Mesendoderm (in vitro differentiated cells): Measurements from ENCODE around the gene WDR59.

Experiments used
- DNase-seq: peaks from one replicate; pipeline ENCODE4 v3.0.0; 2013
- H2AK5ac ChIP-seq: 2 replicates; pipeline ENCODE4 v1.6.1; 2013; ENCODE audit warnings: low read length, inconsistent platforms
- H2BK120ac ChIP-seq: 2 replicates; pipeline ENCODE4 v1.6.1; 2013; ENCODE audit warnings: low read depth, mild to moderate bottlenecking, low read length, moderate library complexity, mixed read lengths
- H2BK15ac ChIP-seq: replicated peaks from 2 replicates; pipeline ENCODE4 v1.6.1; 2013; ENCODE audit warnings: low read depth, mild to moderate bottlenecking, moderate library complexity
- H2BK5ac ChIP-seq: 2 replicates; pipeline ENCODE4 v1.6.1; 2013; ENCODE audit warnings: low read length, inconsistent platforms
- H3K18ac ChIP-seq: 2 replicates; pipeline ENCODE4 v1.6.1; 2013; ENCODE audit warnings: mild to moderate bottlenecking, low read length, mixed read lengths
- H3K23ac ChIP-seq: one replicate; pipeline ENCODE4 v1.6.1; 2013; ENCODE audit warnings: low read length
- H3K27ac ChIP-seq: 2 replicates; pipeline ENCODE4 v1.5.1; 2013; ENCODE audit warnings: low read depth, mild to moderate bottlenecking, inconsistent platforms, low read length, moderate library complexity
- H3K27me3 ChIP-seq: 2 replicates; pipeline ENCODE4 v1.6.1; 2013; ENCODE audit warnings: low read length, control low read depth, mild to moderate bottlenecking, inconsistent platforms; ENCODE audit not compliant: insufficient read depth, poor library complexity
- H3K36me3 ChIP-seq: 2 replicates; pipeline ENCODE4 v1.6.1; 2013; ENCODE audit warnings: low read length, inconsistent platforms; ENCODE audit not compliant: control insufficient read depth, insufficient read depth
- H3K4ac ChIP-seq: one replicate; pipeline ENCODE4 v1.6.1; 2013; ENCODE audit warnings: low read depth, mild to moderate bottlenecking, low read length, moderate library complexity
- H3K4me1 ChIP-seq: 2 replicates; pipeline ENCODE4 v1.6.1; 2013; ENCODE audit warnings: low read depth, low read length, inconsistent platforms; ENCODE audit not compliant: control insufficient read depth
- H3K4me2 ChIP-seq: 2 replicates; pipeline ENCODE4 v1.6.1; 2013; ENCODE audit warnings: low read length
- H3K4me3 ChIP-seq: 2 replicates; pipeline ENCODE4 v1.5.1; 2013; ENCODE audit warnings: mild to moderate bottlenecking, low read length
- H3K56ac ChIP-seq: one replicate; pipeline ENCODE4 v1.6.1; 2013; ENCODE audit warnings: low read length
- H3K79me1 ChIP-seq: 2 replicates; pipeline ENCODE4 v1.6.1; 2013; ENCODE audit warnings: low read length, inconsistent platforms
- H3K79me2 ChIP-seq: 2 replicates; pipeline ENCODE4 v1.6.1; 2013; ENCODE audit warnings: mild to moderate bottlenecking, low read length; ENCODE audit not compliant: control insufficient read depth, insufficient read depth
- H3K9ac ChIP-seq: 2 replicates; pipeline ENCODE4 v1.6.1; 2013; ENCODE audit warnings: low read length, inconsistent platforms
- H4K5ac ChIP-seq: one replicate; pipeline ENCODE4 v1.6.1; 2013; ENCODE audit warnings: low read length
- H4K8ac ChIP-seq: one replicate; pipeline ENCODE4 v1.6.1; 2013; ENCODE audit warnings: low read depth, mild to moderate bottlenecking, control low read depth, low read length, moderate library complexity
- WGBS: extraction: QIAGEN DNeasy Blood & Tissue Kit; methylation state at CpG from one replicate; pipeline ENCODE4 v1.1.7; 2013; ENCODE audit warnings: low lambda C conversion rate, missing lambda C conversion rate; ENCODE audit not compliant: insufficient coverage; ENCODE audit errors: extremely low coverage; 5-methylcytosine and 5-hydroxymethylcytosine counted together

The WDR59 gene

DNA sequence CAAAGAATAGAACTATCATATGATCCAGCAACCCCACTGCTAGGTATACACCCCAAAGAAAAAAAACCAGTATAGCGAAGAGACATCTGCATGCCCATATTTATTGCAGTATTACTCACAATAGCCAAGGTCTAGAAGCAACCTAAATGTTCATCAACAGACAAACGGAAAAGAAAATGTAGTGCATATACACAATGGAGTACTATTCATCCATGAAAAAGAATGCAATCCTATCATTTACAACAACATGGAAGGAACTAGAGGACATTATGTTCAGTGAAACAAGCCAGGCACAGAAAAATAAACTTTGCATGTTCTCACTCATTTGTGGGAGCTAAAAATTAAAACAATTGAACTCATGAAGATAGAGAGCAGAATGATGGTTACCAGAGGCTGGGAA is 55.3 kb downstream of the WDR59 start:
- no peaks in the 10 kb centered on the region for H3K27me3 ChIP-seq
- H3K23ac ChIP-seq, result no peak overlapping the region
- no CpG with 5 or more reads among the region's 2 CpGs for WGBS
- H3K36me3 ChIP-seq, result no peaks in the 10 kb centered on the region
- no peak overlapping the region for H3K9ac ChIP-seq
- no peak overlapping the region for H3K4me2 ChIP-seq
- H4K5ac ChIP-seq, result no peak overlapping the region
- H3K4me3 ChIP-seq, result no peak overlapping the region
- DNase-seq, result no peak
- no peak overlapping the region for H3K56ac ChIP-seq
- no peak overlapping the region for H3K4ac ChIP-seq
- H3K27ac ChIP-seq, result no peak overlapping the region
- H2AK5ac ChIP-seq, result no peak overlapping the region
- H2BK120ac ChIP-seq, result no peak overlapping the region
- no peak overlapping the region for H2BK5ac ChIP-seq
- no peak overlapping the region for H4K8ac ChIP-seq
- H3K4me1 ChIP-seq, result no peaks in the 10 kb centered on the region
- no peaks in the 10 kb centered on the region for H3K79me1 ChIP-seq
- no peak overlapping the region for H2BK15ac ChIP-seq
- H3K79me2 ChIP-seq, result no peaks in the 10 kb centered on the region
- no peak overlapping the region for H3K18ac ChIP-seq

DNA sequence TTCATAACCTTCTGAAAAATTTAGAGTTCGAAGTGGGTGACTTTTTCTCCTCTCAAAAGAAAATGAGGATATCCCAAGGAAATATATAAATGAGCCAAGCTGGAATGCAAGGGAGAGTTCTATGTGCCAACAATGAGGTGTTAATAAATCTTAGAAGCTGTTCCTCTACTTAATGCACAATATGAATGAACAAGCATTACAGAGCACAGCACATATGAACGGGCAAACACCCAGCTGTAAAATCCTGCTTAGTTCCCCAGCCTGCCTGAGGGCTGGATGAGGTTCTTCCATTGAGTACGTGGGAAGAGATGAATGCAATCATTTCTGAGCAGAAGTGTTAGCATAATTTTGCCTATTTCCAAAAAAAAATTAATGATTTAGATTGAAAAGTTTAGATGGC is 58.1 kb downstream of the WDR59 start:
- WGBS, result no CpG with 5 or more reads among the region's 3 CpGs
- peaks cover 2% of the 10 kb centered on the region for H3K36me3 ChIP-seq

DNA sequence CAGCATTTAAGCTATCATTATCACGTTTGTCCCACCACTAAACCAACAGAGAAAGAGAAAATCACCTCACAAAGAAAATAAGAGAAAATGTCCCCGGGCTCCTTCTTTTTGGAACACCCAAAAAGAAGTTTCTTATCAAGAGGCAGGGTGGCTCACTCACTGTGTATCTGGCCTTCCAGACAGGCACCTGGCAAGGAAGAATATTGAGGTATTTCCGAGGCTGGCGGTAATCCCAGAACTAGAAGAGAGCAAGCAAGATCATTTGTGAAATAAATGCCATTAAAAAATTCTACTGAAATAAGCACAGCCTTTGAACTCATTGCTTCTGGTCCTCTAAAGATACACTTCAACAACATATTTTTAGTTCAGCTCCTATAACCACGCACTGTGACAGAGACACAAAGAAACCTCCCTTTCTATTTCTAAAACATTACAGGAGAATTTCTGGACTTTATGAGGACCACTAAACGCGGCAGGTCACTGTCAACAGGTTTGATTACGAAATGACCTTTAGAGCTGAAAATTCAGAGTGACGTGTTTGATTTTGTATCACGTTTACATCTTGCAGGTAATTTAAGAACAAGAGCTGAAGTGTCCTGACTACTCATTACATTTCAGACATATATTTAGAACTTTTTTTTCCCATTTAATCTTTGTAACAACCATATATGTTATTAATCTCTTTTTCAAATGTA is 61.0 kb downstream of the WDR59 start:
- no peak overlapping the region for H2BK5ac ChIP-seq
- no peak overlapping the region for H3K4me3 ChIP-seq
- H3K27ac ChIP-seq, result no peak overlapping the region
- peaks cover 4% of the 10 kb centered on the region for H3K36me3 ChIP-seq
- WGBS, result no CpG with 5 or more reads among the region's 10 CpGs
- no peak overlapping the region for H3K18ac ChIP-seq
- H3K4me2 ChIP-seq, result no peak overlapping the region
- H2AK5ac ChIP-seq, result no peak overlapping the region
- H3K4me1 ChIP-seq, result no peaks in the 10 kb centered on the region
- no peaks in the 10 kb centered on the region for H3K79me1 ChIP-seq
- H4K5ac ChIP-seq, result no peak overlapping the region
- no peak overlapping the region for H3K9ac ChIP-seq
- no peak overlapping the region for H2BK120ac ChIP-seq
- H3K56ac ChIP-seq, result no peak overlapping the region
- no peaks in the 10 kb centered on the region for H3K79me2 ChIP-seq
- H3K27me3 ChIP-seq, result no peaks in the 10 kb centered on the region
- H4K8ac ChIP-seq, result no peak overlapping the region
- no peak overlapping the region for H2BK15ac ChIP-seq
- H3K4ac ChIP-seq, result no peak overlapping the region
- DNase-seq, result no peak
- no peak overlapping the region for H3K23ac ChIP-seq

More for the DNA sequence above, 58.1 kb downstream of the WDR59 start:
- Histone ChIP-seq H2BK5ac (no peak overlapping the region), H2AK5ac (no peak overlapping the region), H3K27me3 (no peaks in the 10 kb centered on the region), H3K79me1 (no peaks in the 10 kb centered on the region), H3K4ac (no peak overlapping the region), H3K9ac (no peak overlapping the region), H3K23ac (no peak overlapping the region), H3K56ac (no peak overlapping the region), H3K18ac (no peak overlapping the region), H4K8ac (no peak overlapping the region), H2BK120ac (no peak overlapping the region), H2BK15ac (no peak overlapping the region), H3K79me2 (no peaks in the 10 kb centered on the region), H3K27ac (no peak overlapping the region), H4K5ac (no peak overlapping the region), H3K4me2 (no peak overlapping the region), H3K4me3 (no peak overlapping the region), H3K4me1 (no peaks in the 10 kb centered on the region)
- no peak for DNase-seq

DNA sequence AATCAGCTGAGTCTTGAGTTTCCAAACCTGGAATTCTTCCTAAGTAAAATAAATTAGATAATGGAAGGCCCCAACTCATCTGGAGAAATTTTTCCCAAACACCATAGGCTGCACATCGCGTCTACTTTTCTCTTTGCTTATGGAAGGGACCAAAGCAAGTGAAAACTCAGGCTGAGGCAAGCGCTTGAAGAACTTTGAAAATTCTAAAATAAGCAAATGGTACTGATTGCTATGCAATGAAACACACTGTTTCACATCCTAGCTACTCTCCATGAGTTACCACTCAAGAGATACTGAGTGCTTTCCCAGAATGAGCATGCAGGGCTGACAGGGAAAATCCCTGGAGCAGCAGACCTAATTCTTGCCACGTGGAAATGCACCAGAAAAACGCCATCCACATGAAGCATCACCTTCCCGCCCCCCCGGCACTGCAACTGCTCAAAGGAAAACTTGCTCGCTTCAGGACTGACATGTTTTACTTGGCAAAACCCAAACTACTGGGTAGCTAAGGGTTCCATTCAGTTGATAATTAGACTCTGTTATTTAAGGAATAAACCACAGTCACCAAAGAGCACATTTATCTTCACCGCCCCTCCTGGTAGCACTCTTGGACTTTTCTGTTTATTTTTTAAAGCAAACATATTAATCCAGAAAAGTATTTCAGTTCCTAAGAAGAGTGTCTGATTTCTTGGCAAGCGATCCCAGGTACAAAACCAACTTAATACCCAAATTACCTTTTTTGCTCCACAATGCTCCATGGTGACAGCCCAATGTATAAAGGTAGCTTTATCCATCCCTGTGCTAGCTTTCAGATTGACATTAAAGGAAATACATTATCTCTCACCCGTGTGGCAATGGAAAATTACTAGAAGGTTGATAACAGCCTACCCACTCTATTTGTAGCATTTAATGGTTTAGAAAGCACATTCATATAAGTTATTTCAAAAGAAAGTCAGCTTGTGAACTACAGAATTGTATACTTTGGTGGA is 62.5 kb downstream of the WDR59 start:
- Histone ChIP-seq H2BK120ac (no peak overlapping the region), H3K79me2 (no peaks in the 10 kb centered on the region), H3K4me3 (no peak overlapping the region), H3K36me3 (peaks cover 4% of the 10 kb centered on the region), H3K79me1 (no peaks in the 10 kb centered on the region), H3K4me2 (no peak overlapping the region), H3K27me3 (no peaks in the 10 kb centered on the region), H3K27ac (no peak overlapping the region), H3K56ac (no peak overlapping the region), H3K23ac (no peak overlapping the region), H4K5ac (no peak overlapping the region), H2AK5ac (no peak overlapping the region), H3K4me1 (no peaks in the 10 kb centered on the region), H3K18ac (no peak overlapping the region), H4K8ac (no peak overlapping the region), H2BK15ac (no peak overlapping the region), H3K4ac (no peak overlapping the region), H2BK5ac (no peak overlapping the region), H3K9ac (no peak overlapping the region)
- WGBS, result no CpG with 5 or more reads among the region's 11 CpGs
- no peak for DNase-seq

DNA sequence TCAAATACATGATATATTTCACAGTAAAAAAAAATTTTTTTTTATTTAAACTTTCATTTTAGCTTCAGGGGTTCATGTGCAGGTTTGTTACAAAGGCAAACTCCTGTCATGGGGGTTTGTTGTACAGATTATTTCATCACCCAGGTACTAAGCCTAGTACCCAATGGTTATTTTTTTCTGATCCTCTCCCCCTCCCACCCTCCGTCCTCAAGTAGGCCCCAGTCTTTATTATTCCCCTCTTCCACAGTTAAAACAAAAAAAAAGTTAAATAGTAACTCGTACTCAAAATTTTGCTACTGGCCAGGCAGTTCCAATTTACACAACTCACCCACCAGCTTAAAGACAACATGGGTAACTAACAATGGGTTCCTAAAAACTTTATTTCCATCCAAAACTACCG is 63.9 kb downstream of the WDR59 start:
- no peak overlapping the region for H4K8ac ChIP-seq
- H3K18ac ChIP-seq, result no peak overlapping the region
- no peak overlapping the region for H3K4ac ChIP-seq
- no peak overlapping the region for H3K9ac ChIP-seq
- H2BK15ac ChIP-seq, result no peak overlapping the region
- no peak for DNase-seq
- no peaks in the 10 kb centered on the region for H3K79me2 ChIP-seq
- H3K27me3 ChIP-seq, result no peaks in the 10 kb centered on the region
- WGBS, result no CpG with 5 or more reads among the region's 3 CpGs
- no peak overlapping the region for H3K4me3 ChIP-seq
- H3K56ac ChIP-seq, result no peak overlapping the region
- H3K23ac ChIP-seq, result no peak overlapping the region
- no peak overlapping the region for H4K5ac ChIP-seq
- no peaks in the 10 kb centered on the region for H3K79me1 ChIP-seq
- no peak overlapping the region for H2BK120ac ChIP-seq
- H2AK5ac ChIP-seq, result no peak overlapping the region
- H3K27ac ChIP-seq, result no peak overlapping the region
- no peaks in the 10 kb centered on the region for H3K4me1 ChIP-seq
- peaks cover 4% of the 10 kb centered on the region for H3K36me3 ChIP-seq
- no peak overlapping the region for H2BK5ac ChIP-seq
- no peak overlapping the region for H3K4me2 ChIP-seq
